Measurements from ENCODE around the gene WDR27. TPM values are rescaled to one million over a fixed set of nuclear protein-coding genes. Genes with fewer than 3 reads are reported as not detected.
A peak's percentile ranks its signal among the peaks of the same experiment; 100 is the strongest.

WDR27 gene
- total RNA-seq, 6 donors from 2014 or later: 20.1 to 80.7 (median 40.3) TPM

GRCh38 chr6:169668203-169668847, 33.5 kb downstream of the WDR27 start:
- no peak for TF ChIP-seq POLR2AphosphoS5 (IDR thresholded peaks at IDR 0.05)
- ATAC-seq (ENCODE audit: low FRiP score in 2 of 2) (no peak), DNase-seq (no peak)
- H3K4me3 ChIP-seq: no peak overlapping the region
- 91 to 95% methylated on average over 15 of the region's 15 CpGs for WGBS, 2 donors
- peak overlapping the region in 1 of 4 donors; percentile 2 for H3K27ac ChIP-seq
- H3K36me3 ChIP-seq: peaks cover 0 to 43% (median 21%) of the 10 kb centered on the region in 4 donors
- H3K4me1 ChIP-seq: peaks cover 0 to 11% (median 0%) of the 10 kb centered on the region in 4 donors
- no peaks in the 10 kb centered on the region for H3K9me3 ChIP-seq
- H3K27me3 ChIP-seq: no peaks in the 10 kb centered on the region

- no peak overlapping the region for H3K4me3 ChIP-seq
- TF ChIP-seq POLR2AphosphoS5 (IDR thresholded peaks at IDR 0.05) (no peak), CTCF (IDR thresholded peaks at IDR 0.05) (no peak), EP300 (IDR thresholded peaks at IDR 0.05) (no peak), POLR2A (IDR thresholded peaks at IDR 0.05) (no peak)
- peaks cover 0 to 11% (median 0%) of the 10 kb centered on the region in 4 donors for H3K4me1 ChIP-seq
- ATAC-seq (ENCODE audit: low FRiP score in 2 of 2) (no peak), DNase-seq (peak in 1 of 2 donors; percentile 74)
- H3K9me3 ChIP-seq: no peaks in the 10 kb centered on the region
- no peak overlapping the region for H3K27ac ChIP-seq
- WGBS, 2 donors: 96 to 98% methylated on average over 21 to 27 of the region's 27 CpGs
- H3K36me3 ChIP-seq: peaks cover 0 to 49% (median 22%) of the 10 kb centered on the region in 4 donors
- H3K27me3 ChIP-seq: no peaks in the 10 kb centered on the region
Observed at GRCh38 chr6:169667716-169668115, 34.1 kb downstream of the WDR27 start.

GRCh38 chr6:169666441-169666840, 35.4 kb downstream of the WDR27 start:
- TF ChIP-seq POLR2AphosphoS5 (IDR thresholded peaks at IDR 0.05) (no peak), CTCF (IDR thresholded peaks at IDR 0.05) (no peak), POLR2A (IDR thresholded peaks at IDR 0.05) (no peak), EP300 (IDR thresholded peaks at IDR 0.05) (no peak)
- 94 to 95% methylated on average over 10 to 18 of the region's 18 CpGs for WGBS, 2 donors
- Histone ChIP-seq H3K4me3 (no peak overlapping the region), H3K9me3 (no peaks in the 10 kb centered on the region), H3K36me3 (peaks cover 0 to 55% (median 21%) of the 10 kb centered on the region in 4 donors), H3K4me1 (peaks cover 0 to 11% (median 0%) of the 10 kb centered on the region in 4 donors), H3K27me3 (no peaks in the 10 kb centered on the region), H3K27ac (no peak overlapping the region)
- peak in 1 of 2 donors; percentile 55 for DNase-seq
- no peak for ATAC-seq (ENCODE audit: low FRiP score in 2 of 2)

GRCh38 chr6:169665289-169665688, 36.5 kb downstream of the WDR27 start:
- TF ChIP-seq CTCF (IDR thresholded peaks at IDR 0.05): no peak
- TF ChIP-seq POLR2AphosphoS5 (IDR thresholded peaks at IDR 0.05): no peak
- H3K36me3 ChIP-seq: peaks cover 0 to 66% (median 24%) of the 10 kb centered on the region in 4 donors
- ATAC-seq (ENCODE audit: low FRiP score in 2 of 2): no peak

GRCh38 chr6:169664227-169664626, 37.6 kb downstream of the WDR27 start:
- whole genome bisulfite sequencing, 2 donors: 96 to 97% methylated on average over 6 to 14 of the region's 14 CpGs
- no peak for TF ChIP-seq EP300 (IDR thresholded peaks at IDR 0.05)
- TF ChIP-seq POLR2A (IDR thresholded peaks at IDR 0.05): no peak
- no peak for TF ChIP-seq CTCF (IDR thresholded peaks at IDR 0.05)
- TF ChIP-seq POLR2AphosphoS5 (IDR thresholded peaks at IDR 0.05): no peak
- peaks cover 0 to 4% (median 0%) of the 10 kb centered on the region in 4 donors for H3K4me1 ChIP-seq
- no peaks in the 10 kb centered on the region for H3K27me3 ChIP-seq
- H3K4me3 ChIP-seq: no peak overlapping the region
- peaks cover 0 to 75% (median 30%) of the 10 kb centered on the region in 4 donors for H3K36me3 ChIP-seq
- DNase-seq: peak in 1 of 2 donors; percentile 59
- ATAC-seq (ENCODE audit: low FRiP score in 2 of 2): no peak
- H3K9me3 ChIP-seq: no peaks in the 10 kb centered on the region
- no peak overlapping the region for H3K27ac ChIP-seq

More at GRCh38 chr6:169665289-169665688, 36.5 kb downstream of the WDR27 start:
- no peaks in the 10 kb centered on the region for H3K27me3 ChIP-seq
- no peak overlapping the region for H3K4me3 ChIP-seq
- no peaks in the 10 kb centered on the region for H3K9me3 ChIP-seq
- peaks cover 0 to 11% (median 0%) of the 10 kb centered on the region in 4 donors for H3K4me1 ChIP-seq
- WGBS, 2 donors: 90 to 91% methylated on average over 9 of the region's 9 CpGs
- H3K27ac ChIP-seq: no peak overlapping the region
- no peak for DNase-seq
